NCI-H510A (cell line): ENCODE measurements around the gene ITPKC.
A peak's percentile ranks its signal among the peaks of the same experiment; 100 is the strongest.

Source experiments
- DNase-seq: peaks from one replicate; lab custom pipeline; 2025; lab: John Stamatoyannopoulos, UW

Gene ITPKC

GRCh38 chr19:40716482-40717324 lies at the start of gene ITPKC, which contains the start of gene COQ8B:
ITPKC (plus strand) TSS chr19:40717112; CDS start chr19:40717136, 24 bp downstream.
COQ8B (minus strand) TSS chr19:40716886; CDS start chr19:40714632, 2,254 bp downstream.
- peak; percentile 98 for DNase-seq

GRCh38 chr19:40667602-40668001 lies 49.3 kb upstream of the ITPKC start:
- no peak for DNase-seq

- no peak for DNase-seq
Measured at GRCh38 chr19:40668991-40669614, 47.8 kb upstream of the ITPKC start.

GRCh38 chr19:40671404-40671803 lies 45.5 kb upstream of the ITPKC start:
- no peak for DNase-seq

- DNase-seq: no peak
Measured at GRCh38 chr19:40672038-40672437, 44.9 kb upstream of the ITPKC start.

- no peak for DNase-seq
Measured at GRCh38 chr19:40672573-40673299, 44.2 kb upstream of the ITPKC start.

GRCh38 chr19:40673397-40673796 lies 43.5 kb upstream of the ITPKC start:
- DNase-seq: no peak

- no peak for DNase-seq
Measured at GRCh38 chr19:40674291-40674690, 42.6 kb upstream of the ITPKC start.

- DNase-seq: no peak
Measured at GRCh38 chr19:40677156-40677555, 39.8 kb upstream of the ITPKC start.

- DNase-seq: no peak
Measured at GRCh38 chr19:40681039-40681438, 35.9 kb upstream of the ITPKC start.

- no peak for DNase-seq
Measured at GRCh38 chr19:40682431-40682964, 34.4 kb upstream of the ITPKC start.

- DNase-seq: no peak
Measured at GRCh38 chr19:40683437-40683836, 33.5 kb upstream of the ITPKC start.

- no peak for DNase-seq
Measured at GRCh38 chr19:40684280-40684679, 32.6 kb upstream of the ITPKC start.

- no peak for DNase-seq
Measured at GRCh38 chr19:40685016-40685526, 31.8 kb upstream of the ITPKC start.

GRCh38 chr19:40685563-40685962 lies 31.3 kb upstream of the ITPKC start:
- DNase-seq: no peak

GRCh38 chr19:40686882-40687524 lies 29.9 kb upstream of the ITPKC start:
- DNase-seq: no peak

- no peak for DNase-seq
Measured at GRCh38 chr19:40687525-40688016, 29.3 kb upstream of the ITPKC start.

GRCh38 chr19:40688309-40688708 lies 28.6 kb upstream of the ITPKC start:
- DNase-seq: no peak

GRCh38 chr19:40688987-40689338 lies 27.9 kb upstream of the ITPKC start:
- no peak for DNase-seq

GRCh38 chr19:40689339-40690049 lies 27.4 kb upstream of the ITPKC start:
- no peak for DNase-seq
